Stimulated activated CD4-positive, alpha-beta T cell treated with anti-CD3 and anti-CD28 coated beads, Interleukin-1b, Interleukin-23, amount 100 ng/mL, for 24 hours (primary cell): ENCODE data around the gene SPTLC3.
"Not testable (repeated sequence)": the region's sequence is repeated elsewhere in the genome, so short reads cannot be mapped to it uniquely, and the experiment has no call there.

Experiments
- DNase-seq, 4 experiments: peaks; one replicate each; pipeline ENCODE4 v3.0.0-alpha.2; 2020; ENCODE audit warnings: low read depth in 4 of 4, low spot score in 1 of 4

SPTLC3 gene

DNA sequence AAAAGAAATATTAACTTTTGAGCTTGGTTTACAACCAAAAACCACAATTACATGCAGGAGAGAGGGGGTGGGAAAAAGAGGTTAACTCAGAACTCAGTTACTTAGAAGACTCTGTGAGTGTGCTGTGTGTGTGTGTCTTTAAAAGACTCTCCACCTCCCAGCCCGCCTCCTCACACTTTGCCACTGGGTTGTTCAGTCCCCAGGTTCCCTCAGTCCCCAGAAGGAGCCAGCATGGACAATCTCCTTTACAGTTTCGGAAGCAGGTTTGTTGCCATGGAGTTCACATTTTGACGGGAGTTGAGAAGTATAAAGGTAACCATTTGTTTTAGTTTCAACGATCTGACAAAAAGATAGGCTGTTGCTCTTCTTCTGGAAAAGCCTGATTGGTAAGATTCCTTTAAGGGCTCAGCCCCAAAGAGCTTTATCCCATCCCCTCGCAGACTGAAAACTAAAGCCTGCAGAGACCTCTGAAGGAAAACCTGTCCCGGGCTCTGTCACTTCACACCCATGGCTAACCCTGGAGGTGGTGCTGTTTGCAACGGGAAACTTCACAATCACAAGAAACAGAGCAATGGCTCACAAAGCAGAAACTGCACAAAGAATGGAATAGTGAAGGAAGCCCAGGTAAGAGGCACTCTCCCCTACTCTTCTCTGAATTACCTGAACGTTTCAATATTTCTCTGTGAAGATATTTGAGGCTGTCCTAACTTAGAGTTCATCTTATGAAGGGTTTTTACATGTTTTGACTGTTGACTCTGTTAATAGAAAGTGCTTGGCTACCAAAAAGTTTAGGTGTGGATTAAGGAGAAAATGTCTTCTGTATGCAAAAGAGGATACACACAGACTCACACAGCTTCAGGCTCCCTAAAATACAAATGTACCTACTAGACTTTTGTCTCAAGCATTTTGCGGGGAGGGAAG, at the start of gene SPTLC3:
TSS of gene SPTLC3 (plus strand) at position 212 of the 921 bp plus-strand sequence. CDS start at position 508, 296 bp downstream.
- DNase-seq, result no peak

DNA sequence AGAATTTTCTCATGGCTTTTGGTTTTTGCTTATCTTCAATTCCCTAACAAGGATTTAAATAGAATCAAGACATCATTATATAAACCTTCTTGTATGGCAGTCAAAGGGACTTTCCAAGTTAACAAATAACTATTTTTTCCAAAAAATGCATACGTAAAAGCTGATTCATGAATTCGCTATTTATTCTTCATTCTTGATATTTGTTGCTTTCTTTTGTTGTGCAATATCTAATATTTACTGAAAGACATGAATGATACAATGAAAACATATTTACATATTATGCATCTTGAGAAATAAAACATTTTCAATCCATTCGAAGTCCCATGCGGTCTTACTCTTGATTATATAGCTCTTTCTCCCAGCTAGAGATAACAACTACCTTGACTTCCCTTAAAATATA, 47.0 kb upstream of the SPTLC3 start:
- no peak for DNase-seq

DNA sequence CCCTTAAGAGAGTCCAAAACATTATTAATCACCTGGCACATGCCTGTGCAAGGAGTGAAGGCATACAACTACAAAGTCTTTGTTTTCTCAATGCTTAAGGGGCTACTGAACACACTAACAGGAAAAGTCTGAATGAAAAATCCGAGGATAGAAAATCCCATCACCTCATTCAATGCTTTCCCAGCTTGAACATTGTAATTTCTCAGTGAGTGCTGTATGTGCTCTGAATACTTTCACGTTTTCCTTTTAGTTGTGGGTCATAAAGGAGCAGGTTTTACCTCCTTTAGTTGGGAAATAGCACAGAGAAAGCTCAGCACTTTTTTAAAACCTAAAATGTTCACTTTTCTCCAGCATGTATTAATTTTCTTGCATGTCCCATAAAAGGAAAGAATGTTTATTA, 45.9 kb upstream of the SPTLC3 start:
- DNase-seq, result no peak

DNA sequence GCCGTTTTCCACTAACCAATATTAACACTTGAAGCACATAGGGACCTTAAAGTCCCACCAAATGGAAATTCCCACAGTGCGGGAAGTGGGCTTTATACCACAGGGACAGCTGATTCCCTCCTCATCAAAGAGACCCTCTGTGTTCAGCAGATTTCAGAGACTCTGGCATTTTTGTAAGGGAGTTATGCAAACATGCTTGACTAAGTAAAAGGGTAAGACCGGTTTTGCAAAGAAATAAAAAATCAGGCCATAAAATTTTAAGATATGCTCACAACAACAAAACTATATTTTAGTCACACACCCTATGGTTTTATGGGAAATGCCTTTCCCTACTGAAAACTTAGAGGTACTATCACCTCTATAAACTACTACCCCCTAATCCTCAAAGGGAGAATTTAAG, 45.4 kb upstream of the SPTLC3 start:
- DNase-seq, result no peak

DNA sequence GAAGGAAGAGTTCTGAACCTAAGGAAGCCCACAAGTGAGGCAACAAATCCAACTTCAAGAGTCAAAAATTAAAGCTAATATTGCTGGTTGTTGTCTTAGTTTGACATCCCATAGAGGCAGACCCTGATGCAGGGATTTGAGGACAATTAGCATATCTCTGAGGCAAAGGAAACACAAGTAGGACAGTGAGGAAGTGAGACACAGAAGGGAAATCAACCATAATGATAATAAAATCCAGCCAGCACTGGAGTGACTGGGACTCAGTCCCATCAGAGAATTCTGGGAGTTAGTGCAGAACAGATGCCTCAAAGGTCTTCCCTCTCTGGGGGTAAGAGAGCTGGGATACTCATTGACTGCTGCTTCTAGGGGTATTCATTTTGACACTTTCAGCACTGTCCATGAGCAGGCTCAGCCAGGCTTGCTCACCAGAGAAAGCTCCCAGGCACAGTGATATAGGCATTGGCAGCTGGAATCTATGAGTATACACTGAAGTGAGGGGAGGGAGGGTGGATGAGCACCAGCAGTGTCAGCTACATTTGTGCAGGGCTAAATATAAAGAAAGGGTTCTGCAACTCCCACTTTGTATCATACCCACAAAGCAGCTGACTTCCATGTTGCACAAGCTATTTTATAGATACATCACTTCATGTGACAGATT, 43.4 kb upstream of the SPTLC3 start:
- no peak for DNase-seq

DNA sequence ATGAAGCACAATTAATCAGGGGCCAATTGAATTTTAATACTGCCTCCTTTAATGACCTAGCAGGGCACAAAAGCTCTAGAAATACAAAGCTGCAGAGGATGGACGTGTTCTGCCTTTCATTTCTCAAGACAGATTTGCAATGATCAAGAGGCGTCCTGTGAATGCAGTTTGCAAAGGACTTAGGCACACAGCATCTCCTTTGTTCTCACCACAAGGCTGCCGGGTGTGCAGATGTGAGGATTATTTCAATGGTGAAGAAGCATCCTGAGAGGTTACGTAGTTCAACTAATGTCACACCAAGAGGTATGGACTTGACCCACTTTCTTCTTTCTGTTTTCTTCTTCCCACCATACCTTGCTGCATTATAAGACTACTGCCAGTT, 42.9 kb upstream of the SPTLC3 start:
- DNase-seq, result no peak

DNA sequence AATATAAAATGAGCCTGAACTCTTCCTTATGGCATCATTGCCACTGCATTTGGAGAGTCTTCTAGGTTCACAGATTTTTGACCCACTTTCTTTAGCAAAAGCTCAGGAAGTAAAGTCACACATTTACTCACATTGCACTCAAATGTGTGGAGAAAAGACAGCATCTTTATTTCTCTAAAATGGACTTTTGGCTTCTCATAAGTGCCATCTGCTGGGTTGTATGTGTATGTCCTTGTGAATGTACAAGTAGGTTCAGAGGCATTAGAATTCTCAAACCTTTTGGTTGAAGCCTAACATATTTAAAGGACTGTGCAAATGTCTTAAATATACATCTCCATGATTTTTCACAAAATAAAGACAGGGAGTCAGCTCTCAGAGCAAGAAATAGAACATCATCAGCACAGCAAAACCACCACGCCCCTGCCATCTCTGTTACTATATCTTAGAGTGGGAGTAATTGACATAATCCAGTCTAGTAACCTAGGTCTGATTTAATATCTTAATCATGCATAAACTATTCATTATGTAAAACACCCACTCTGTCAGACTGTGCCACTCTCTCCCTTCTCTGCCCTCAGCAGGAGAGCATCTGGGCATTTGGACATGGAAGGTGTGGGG, 42.2 kb upstream of the SPTLC3 start:
- DNase-seq, result no peak

DNA sequence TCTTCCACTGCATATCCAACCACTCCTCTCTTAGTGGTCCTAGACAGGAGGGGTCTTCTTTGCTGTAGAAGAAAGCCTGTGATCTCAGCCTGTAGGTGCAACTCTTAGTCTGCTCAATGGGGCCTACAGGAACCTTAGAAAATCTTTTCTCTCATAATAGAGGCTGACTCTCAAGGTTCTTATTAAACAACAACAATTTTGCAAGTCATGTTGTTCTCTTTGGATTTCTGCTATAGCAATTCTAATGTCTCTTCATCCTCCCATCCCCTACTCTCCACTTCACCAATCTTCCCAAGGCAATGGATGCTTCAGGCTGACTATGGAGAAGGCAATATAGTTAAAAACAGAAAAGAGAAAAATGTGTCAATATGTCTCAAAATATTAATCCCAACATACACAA, 40.8 kb upstream of the SPTLC3 start:
- no peak for DNase-seq

DNA sequence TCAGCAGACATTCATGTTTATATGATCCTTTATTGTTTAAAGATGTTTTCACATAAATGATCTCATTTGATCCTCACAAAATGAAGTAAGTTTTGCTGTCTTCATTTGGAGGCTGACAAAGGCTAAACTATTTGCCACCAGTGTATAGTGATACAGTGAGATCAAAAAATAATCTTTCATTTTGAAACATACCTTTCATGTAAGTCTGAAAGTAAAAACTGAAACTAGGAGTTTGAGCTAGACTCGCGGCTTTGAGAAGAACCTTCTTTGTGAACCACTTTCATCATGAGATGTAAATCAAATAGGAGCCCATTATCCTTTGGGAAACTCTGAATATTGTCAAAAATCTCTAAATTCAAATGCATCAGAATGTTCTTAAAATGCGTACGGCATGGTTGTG, 40.3 kb upstream of the SPTLC3 start:
- DNase-seq, result no peak

DNA sequence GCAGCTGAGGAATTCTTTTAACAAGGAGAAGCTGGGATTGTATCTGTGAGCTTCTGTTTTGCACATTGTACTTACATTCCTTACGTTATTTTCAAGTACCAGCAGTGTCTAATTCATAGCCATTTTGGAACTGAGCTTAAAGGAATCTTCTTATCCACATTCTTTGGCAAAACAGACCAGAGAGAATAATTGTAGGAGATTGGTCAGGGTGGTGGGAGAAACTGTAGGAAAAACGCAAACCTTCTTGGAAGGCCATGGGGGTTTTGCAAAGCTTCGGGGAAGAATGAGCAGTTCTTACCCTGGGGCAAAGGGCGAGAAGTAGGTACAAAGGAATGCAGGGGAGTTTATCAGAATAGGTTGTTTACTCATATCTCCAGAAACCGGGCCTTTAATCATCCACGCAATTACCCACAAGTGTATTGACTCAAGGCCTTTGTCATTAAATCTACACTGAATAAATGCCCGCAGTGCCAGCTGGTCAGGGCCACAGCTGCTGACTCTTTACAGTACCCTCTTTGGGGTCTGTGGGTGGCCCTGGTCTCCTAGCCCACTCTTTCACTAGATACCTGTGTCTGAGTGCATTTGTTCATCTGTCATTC, 39.6 kb upstream of the SPTLC3 start:
- no peak for DNase-seq

DNA sequence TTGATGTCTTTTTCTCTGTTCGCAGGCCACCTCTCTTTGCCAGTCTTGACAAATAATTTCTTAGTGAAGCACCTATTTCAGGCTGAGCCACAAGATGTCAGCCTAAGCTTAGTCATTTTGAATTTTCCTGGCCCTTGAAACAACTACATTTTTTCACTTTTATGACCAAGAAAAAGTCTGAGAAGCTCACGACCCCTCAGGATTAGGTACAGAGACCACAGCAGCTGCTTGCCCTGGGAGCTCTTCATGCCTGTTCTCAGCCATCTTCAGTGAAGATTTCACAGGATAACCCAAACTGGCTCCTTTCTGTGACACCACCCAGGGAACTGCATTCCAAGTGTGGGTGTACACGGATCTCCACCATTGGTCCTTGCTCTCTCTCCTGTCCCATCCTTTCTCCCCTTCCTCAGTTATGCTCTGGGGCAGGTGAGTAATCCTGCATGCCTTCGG, 38.4 kb upstream of the SPTLC3 start:
- no peak for DNase-seq

DNA sequence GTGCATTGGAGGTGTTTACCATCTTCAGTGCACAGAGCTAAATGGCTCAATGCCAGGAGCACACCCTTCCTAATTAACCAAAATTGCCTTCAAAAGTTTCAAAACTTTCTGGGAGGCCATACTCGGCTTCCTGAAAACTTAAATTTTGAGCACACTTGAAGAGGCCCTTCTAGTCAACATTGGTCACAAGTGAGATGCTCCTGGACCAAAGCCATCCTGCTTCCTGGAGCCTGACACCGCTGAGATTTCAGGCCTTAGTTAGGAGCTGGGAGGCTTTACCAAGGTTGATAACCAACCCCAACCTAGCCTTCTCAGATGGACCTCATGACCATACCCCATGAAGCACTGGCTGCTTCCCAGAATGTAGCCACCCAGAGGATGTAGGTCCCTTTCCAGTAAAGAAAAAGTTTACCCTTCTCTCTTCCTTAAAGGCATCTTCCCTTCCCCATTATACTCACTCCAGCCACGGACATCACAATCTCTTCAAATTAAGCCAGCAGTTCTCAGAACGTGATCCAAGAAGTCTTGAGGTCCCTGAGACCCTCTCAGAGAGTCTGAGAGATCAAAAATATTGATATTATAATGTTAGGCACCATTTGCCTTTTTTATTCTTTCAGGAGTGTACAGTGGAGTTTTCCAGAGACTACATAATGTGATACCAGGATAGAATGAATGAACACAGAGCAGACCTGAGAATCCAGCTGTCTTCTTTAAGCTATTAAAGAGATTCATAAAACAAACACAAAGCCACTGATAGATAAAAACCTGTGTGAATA, 32.8 kb upstream of the SPTLC3 start:
- no peak for DNase-seq

DNA sequence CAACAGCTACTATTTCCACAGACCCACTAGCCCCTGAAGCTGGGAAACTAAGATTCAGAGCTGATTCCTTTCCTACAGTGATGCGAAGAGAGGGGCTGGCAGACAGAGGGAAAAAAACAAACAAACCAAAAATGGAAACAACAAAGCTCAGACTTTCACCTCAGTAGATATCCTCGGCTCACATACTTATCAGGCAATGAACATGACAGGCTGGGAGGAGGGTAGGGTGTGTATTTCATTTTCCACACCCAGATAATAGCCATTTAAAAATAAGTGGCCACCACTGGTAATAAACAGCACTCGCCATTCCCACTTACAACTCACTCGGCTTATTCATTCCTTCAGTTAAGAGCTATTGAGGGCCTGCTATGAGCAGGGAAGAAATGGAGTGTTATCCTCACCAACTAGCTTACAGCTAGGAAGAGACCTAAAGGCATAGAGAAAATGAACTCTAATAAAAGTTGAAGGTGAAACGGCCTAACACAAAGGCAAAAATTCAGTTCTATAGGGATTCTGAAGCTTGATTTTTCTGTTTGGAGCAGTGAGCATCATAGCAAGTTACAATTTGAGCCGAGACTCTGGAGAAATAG, 32.0 kb upstream of the SPTLC3 start:
- DNase-seq, result no peak

DNA sequence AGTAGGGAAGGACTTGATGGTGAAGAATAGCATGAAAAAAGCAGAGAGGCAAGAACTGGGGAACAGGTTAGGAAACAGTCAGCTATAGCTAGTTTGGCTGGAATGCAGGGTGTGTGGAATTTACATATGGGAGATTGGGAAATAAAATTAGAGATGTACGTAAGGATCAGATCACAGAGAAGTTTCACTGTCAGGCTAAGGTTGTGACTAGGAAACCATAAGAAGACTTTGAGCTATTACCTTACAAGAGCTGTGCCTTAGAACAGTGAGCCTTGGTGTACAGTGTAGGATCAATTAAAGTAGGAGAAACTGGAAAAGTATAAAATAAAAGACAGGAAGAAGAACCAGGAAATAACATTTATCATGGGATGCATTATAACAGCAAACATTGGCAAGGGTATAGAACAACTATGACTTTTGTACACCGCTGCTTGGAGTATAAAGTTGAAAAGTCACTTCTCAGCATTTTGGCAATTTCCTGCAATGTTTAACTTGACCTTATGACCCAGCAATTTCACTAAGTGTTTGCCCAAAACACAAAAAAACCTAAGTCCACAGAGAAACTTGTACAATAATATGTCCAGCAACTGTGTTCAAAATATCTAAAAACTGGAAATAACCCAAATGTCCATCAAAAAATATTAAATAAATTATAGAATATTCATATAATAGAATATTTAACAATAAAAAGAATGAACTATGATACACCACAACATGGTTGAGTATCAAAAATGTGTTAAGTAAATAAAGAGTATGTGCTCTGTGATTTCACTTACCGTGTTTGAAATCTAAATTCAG, 31.2 kb upstream of the SPTLC3 start:
- no peak for DNase-seq

DNA sequence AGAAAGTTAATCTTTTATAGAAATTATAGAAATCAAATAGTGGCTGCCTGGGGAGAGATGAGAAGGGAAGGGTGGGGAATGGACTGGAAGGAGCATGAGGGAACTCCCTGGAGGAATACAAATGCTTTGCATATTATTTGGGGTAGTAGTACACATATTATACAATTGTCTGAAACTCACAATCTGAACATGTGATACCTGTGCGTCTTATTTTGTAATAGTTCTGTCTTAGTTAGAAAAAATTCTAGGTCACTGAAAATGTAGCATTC, 30.7 kb upstream of the SPTLC3 start:
- DNase-seq, result no peak

DNA sequence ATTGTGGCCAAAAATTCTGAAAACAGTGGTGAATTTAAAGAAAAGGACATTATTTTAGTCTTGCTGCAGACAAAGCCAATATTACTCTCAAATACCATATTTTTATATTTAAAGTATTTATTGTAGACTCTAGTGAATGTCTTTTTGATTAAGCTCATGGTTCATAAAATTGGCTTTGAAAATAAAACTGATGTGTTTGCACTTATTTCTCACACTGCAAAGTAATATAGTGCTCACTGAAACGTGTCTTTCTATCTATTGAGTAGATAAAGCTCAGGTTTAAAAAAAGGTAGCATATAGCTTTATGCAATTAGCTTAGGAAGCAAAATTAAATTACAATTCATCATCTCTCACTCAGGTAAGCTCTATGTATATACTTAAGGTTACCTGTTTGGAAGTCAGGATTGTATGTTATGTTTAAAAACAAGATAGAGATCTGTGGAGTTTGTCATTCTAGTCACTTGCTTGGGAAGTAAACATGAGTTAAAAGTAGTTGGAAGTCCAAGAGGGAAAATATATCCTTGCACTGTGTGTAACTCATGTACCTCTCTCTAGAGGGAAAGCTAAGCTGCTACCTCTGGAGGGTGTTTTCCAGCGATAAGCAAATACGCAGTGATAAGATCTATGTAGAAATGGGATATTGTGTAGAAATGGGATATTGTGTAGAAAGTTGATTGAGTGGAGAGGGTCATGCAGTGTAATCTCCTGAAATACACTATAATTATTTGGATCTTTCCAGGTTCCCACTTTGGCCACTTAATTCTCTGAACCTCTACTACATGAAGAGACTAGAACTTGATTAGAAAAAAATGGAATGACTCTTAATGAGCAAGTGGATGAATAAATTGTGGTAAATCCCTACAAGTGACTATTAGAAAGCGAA, 29.9 kb upstream of the SPTLC3 start:
- no peak for DNase-seq

DNA sequence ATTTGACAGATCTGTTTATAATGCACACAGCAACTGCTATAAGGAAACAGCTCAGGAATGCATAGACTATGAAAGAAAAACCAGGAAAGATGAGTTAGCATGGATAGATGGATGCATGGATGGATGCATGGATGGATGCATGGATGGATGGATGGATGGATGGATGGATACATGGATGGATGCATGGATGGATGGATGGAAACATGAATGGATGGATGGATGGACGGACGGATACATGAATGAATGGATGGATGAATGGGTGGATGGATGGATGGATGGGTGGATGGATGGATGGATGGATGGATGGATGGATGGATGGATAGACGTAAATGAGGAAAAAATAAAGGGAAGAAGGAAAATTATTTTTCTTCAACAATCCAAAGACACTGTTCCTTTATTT, 29.1 kb upstream of the SPTLC3 start:
- DNase-seq, result not testable (repeated sequence)

DNA sequence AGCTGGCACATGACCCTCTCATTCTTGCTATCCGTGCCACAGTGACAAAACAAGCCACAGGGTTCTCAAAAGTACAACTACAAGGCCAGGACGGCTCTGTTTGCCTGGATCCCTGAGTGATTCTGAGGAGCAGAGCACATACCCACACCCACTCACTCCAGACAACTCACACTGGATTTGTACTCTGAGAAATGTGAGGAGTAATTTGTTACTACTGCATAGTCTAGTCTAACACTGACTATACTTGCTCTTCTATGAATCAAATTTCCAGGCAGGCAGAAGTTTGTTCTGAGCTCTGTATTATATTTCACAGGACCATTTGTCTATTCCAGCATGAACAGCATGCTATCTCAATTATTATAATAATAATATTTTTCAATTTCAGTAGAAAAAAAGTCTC, 26.7 kb upstream of the SPTLC3 start:
- DNase-seq, result no peak
